GM03348 (cell line): ENCODE measurements around the gene PTPN3.
A peak's percentile ranks its signal among the peaks of the same experiment; 100 is the strongest.

Experiments
- DNase-seq: peaks from one replicate; pipeline ENCODE4 v3.0.0; 2012; ENCODE audit warnings: low spot score

Gene PTPN3

DNA sequence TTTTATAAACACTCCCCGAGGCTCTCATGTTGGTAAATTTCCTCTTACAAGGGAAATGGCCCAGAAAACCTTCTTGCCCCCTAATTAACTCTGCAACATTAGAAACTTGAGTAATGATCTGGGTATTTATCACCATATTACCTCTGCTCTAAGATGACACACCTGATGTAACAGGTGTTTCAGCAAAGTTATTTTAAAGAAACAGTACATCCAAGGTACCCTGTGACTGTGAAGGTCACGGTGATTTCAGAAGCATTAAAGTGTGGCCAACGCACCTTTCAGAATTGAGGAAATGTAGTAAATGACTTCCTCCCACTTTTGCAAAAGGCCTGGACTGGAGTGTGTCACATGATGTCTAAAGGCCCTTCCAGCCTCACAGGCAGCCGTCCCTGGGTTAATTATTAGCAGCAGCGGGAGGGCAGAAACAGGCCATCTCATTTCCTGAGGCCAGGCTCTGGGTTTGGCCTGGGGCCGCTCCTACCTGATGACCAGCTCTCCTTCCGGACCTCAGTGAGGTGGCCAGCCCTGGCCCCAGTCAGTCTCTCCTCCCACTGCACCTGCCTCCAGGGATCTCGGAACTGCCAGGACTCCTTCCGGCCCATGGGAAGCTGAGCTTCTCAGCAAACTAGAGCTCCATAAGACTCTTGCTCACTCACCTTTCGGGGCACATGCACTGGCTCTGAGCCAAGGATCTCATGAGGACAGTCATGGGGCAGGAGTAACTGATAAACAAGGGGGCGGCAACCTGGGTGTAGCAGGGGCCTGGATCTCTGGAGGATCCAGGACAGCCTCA, 20.7 kb downstream of the PTPN3 start:
- DNase-seq, result no peak

DNA sequence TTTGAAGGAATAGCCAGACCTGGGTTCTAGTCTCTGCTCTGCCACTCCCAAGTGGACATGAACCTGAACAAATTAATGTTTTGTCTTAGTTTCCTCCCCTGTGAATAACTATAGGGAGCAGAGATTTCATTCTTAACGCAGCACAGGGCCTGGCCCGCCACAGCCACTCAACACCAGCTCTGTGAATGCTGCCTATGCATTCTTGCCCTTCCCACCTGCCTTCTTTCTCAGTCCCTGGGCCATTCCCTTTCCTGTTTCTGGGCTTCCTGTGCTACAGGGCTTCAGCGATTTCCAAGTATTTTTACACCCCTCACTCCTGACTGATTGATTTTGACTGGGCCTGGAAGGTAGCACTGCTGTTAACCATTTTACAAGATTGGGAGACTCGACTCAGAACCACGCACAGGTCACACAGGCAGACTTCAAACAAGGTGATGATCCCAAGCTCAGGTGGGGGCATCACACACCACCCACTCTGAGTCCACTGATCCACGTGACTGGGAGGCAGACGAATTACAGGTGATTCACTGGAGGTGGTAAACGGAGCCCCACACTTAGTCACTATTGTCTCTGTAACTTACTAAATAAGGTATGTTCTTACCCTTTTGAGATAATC, 21.4 kb downstream of the PTPN3 start:
- no peak for DNase-seq

DNA sequence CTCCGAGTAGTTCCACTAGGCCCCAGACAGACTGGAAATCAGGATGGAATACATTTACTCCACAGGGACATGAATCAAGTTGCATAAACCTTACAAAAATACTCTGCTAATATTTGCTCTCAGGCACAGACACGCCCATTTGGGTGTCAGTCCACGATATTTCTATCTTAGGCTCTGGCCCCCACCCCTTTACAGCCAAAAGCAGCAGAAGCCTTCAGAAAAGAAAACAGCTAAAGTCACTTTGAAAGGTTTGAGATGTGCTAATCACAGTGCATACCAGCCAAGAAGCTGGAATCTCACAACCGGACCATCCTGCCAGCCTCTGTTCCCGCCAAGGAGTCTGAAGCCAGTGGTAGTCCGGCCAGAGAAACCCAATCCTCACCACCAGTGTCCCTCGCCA, 22.6 kb downstream of the PTPN3 start:
- no peak for DNase-seq

DNA sequence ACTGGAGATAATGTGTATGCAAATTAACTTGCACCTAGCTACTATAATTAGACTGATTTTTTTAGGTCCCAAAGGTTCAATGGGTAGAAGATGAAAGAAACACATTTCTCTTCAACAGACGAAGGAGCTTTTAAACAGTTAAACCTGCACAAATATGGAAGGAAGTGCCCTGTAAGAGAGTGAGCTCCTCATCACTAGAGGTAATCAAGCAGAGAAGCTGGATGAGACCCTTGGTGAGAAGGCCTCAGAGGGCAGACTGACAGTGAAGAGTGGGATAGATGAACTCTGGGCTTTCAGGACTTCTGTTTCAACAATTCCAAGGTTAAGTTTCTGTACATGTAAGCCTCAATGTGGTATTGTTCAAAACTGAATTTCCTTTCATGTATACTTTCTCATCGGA, 23.2 kb downstream of the PTPN3 start:
- no peak for DNase-seq

DNA sequence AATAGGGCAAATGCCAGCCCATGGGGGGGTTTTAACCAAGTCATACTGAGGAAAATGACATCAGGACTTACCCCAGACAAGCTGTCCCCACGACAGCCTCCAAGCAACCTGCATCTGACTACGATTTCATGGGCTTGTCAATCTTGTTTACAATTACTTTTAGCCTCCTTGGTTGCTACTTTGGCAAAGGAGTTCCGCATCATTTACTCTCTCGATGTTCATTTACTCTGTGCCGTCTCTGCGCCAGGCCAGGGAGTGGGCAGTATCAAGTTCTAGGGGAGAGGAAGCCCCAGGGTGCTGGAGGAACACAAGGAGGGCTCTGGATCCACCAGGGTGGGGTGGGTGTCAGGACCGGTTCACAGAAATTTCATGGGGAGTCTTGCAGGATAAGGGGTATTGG, 23.9 kb downstream of the PTPN3 start:
- DNase-seq, result no peak

DNA sequence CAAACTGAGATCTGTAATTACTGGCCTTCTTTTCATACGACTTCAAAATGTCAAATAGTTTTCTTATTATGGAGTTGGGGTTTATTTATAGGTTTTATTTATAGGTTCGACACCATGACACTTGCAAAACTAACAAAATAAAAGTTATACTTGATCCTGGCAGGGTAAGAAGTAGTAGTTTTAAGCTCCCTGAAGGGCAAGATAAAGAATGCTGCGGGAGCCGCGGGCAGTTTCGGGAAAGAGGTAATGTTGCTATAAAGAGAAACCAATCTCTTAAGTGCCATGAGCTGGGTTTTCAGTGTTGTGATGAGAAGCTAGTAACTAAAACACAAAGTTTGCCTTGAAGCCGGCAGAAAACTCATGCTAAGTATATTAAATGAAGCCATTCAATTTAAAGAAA, 24.8 kb downstream of the PTPN3 start:
- no peak for DNase-seq

DNA sequence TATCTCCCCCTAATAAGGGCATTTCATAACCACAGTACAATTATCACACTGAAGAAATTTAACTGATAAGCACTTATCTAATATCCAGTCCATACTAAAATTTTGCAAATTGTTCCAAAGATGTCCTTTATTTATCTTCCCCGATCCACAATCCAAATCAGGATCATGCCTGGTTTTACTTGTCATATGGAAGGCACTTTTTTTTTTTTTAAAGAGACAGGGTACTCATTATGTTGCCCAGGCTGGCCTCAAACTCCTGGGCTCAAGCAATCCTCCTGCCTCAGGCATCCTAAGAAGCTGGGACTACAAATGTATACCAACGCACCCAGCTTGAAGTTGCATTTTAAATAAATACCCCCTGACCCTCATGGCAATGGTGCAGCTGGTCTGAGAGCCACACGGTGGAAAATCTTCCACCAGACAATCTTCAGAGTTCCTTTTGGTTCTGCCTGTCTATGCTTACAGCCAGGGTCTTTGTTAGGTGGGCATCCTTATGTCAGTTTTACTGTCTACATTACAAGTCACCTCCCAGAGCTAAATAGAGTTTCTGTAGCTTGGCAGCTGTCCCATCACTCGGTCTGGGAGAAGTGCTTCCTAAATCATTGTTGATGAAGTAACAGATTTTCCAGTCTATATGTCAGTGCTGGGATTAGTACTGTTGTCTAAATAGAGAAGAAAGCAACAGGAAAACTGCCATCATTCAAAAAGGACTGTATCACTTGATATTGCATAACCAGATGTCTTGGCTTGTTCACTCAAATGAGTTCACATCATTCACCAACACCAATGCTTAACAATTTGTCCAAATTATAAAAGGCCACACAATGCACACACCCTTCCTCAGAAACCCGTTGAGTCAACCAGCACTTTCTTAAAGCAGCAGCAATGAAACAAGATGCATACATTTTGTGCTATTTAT, 26.4 kb downstream of the PTPN3 start:
- no peak for DNase-seq

DNA sequence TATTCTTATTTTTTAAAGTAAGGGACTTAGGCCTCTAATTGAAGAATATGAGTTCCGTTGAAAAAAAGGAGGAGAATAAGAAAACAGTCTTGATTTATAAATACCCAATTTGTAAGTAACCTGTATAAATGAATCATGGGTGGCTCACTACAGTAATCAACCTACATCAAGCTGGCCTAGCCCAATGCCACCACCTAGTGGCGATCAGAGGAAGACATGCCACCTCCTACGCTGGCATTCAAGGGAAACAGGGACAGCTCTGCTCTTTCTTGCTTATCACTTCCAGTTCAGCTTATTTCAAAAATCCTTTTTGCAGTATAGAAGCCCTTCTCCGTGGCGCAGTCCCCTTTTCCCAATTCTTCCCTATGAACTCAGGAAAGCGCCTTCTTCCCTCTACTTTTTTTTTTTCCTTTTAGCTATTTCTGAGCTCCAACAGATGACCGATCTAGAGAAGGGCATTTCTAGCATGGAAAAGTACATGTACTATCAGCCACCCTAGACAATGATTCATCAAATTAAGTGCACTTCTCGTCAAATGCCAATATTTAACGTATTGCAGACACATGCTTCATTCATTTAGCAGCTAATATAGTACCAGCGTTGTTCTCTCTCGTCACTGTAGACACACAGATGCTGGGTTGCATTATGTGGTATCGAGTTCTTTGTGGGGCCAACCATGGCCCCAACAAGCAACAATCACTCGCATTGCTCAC, 28.3 kb downstream of the PTPN3 start:
- DNase-seq, result peak; percentile 85

DNA sequence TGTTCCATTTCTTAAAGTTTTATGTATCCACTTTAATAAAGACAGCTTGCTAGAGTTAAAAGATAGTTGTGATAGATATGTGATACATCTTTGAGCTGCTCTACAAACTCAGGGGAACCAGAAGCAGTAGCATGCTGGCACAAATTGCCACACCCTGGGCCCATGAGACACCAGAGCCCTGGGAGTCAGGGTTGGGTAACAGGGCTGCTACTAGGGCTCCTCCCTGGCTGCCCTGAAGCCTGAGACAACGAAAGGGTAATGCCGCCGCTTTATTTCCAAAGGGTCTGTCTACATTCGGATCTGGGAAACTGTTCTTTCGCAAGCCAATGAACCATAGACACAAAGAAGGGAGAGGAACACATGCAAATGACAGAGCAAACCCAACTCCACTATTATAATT, 29.2 kb downstream of the PTPN3 start:
- DNase-seq, result no peak

DNA sequence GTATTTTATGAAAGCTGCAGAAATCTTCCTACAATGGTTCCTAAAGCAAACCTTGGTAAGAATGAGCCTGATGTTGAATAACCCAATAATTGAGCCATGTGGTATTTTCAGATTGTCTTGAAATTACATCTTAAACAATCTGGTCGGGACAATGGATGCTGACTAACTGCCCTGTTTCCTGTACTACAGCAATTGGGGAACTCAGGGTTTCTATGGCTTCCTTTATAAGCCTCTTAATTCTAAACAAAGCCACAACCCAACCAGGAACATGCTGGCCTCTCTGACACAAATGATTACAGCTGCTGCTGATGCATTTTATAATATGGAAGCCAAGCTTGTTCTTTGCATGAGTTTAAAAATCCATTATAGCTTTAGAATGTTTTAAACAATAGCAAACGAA, 30.2 kb downstream of the PTPN3 start:
- DNase-seq, result no peak

DNA sequence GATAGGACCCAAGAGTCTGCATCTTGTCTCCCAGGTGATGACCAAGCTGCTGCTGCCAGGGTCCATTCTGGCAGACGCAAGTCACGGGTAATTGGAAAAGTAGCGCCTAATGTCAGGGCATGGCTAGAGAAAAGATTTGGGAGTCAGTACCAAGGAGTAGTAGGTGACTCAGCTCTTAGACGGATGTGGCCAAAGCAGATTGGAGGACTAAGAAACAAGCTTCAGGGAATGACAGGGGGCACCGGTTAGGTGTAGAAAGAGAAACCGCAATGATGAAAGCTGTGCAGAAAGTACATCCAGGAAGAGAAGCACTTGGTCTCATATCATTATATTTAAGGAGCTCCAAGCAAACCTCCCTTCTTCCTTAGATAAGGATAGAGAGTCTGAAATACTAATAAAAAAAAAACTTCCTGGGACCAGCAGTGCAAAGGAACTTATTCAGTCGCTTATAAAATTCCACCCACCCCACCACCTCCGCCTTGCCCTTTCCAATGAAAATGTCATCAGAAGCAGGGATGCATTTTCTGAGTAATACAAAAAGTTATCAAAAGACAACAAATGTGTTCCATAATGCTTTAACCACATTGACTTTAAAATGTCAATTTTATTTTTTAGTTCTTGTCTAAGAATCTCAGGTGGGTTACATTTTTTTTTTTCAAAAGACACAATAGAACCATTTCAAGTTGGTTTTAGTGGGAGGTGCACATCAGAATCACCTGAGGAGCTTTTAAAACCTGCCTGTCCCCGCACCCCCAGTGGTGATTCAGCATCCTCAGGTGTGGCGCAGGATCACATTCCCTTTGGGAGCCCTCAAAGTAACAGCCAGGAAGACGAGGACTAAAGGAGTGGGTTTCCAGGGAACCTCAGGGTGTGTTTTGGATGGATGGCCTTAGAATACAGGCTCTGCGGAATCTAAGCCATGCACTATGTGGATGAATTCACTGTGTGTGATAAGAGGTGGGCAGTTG, 31.2 kb downstream of the PTPN3 start:
- DNase-seq, result no peak

DNA sequence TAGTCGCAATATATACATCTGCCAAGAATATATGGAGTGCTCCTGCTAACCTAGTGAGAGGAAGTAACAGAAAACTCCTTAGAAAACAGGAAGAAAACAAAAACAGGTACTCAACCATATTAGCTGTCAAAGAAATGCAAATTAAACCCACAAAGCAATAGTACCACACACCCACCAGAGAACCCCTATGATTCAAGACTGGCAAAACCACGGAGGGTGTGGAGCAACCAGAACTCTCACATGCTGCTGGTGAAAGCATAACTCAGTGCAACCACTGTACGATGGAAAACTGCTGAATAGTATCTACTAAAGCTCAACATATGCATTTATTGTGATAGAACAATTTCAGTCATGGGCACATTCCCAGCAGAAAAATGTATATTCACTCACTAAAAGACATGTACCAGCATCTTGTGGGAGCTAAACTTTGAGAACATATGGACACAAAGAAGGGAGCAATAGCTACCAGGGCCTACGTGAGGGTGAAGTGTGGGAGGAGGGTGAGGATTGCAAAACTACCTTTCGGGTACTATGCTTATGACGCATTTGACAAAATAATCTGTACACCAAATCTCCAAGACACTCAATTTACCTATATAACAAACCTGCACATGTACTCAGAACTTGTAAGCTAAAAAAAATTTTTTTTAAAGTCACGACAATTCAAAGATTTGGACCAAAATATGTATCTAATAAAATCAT, 34.0 kb downstream of the PTPN3 start:
- no peak for DNase-seq

DNA sequence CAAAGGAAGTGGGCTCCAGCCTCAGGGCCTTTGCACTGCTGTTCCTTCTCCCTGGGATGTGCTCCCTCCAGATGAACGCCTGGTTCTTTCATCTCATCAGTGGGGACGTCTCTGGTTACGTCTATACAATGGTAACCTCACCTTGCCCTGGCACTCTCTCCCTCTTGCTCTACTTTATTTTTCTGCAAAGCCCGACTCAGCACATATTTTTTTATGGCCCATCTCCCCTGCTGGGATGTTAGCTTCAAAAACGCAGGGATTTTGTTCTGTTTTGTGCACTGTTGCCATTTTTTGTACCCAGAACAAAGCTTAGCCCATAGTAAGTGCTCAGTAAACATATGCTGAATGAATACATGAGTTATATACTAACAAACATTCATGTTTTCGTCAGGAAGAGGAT, 37.5 kb downstream of the PTPN3 start:
- DNase-seq, result no peak

DNA sequence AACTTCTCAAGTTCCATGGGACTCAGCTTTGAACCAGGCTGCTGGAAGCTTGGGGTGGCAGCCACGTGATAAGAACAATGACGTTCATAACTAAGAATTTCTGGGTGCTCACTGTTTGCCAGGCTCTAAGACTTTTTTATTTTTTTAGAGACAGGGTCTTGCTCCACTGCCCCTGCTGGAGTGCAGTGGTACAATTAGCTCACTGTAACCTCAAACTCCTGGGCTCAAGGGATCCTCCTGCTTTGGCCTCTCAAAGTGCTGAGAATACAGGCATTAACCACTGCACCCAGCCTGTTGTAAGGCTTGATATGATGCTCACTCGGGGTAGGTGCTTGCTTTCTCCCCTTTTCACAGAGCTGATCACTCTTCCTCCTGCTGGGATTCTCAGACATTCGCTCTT, 38.7 kb downstream of the PTPN3 start:
- no peak for DNase-seq

DNA sequence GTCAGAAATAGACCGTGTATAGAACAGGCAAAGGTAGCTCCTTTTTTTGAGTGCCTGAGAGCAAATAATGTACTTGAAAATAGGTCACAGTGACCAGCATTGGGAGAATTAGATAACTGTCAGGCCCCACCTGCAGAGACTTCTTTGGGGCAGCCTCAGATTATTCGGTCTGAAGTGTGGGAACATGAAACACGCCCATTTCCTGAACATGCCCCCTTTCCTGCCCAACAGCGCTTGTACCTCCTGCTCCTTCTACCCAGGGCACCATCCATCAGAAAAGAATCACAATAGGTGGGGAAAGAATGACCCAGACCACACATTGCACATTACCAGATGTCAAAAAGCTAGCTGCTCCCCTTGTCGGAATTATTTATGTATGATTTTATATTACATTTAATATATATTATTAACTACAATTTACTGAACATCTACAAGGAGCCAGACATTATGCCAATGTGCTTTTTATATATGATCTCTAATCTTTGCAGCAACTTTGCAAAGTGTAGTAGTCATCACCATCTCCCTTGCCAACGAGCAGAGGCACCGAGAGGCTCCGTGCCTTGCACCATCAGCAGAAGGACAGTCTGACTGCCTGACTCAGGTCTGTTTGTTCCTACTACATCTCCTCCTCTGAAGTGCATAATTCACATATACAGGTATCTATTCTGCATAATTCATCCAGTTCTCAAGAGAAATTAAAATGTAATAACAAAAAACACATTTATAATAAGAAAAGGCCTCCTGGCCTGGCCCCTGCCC, 39.5 kb downstream of the PTPN3 start:
- DNase-seq, result no peak

DNA sequence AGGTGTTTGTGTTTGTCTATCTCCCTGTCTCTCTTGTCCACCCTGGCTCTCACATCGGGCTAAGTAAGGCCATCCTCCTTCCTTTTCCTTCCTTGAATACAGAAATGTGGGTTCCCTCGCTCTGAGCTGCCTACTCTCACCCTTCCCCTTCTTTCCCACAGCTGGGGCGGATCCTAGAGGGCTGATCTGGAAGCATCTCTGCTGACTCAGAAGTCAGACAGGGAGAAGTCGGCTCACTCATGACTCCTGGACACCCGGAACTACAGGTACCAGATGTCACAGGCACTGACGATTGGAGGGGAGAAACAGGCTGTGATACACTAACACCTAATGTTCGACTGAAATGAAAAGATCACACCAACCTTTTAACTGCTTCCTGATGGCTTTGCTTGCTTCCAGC, 41.3 kb downstream of the PTPN3 start:
- DNase-seq, result no peak

DNA sequence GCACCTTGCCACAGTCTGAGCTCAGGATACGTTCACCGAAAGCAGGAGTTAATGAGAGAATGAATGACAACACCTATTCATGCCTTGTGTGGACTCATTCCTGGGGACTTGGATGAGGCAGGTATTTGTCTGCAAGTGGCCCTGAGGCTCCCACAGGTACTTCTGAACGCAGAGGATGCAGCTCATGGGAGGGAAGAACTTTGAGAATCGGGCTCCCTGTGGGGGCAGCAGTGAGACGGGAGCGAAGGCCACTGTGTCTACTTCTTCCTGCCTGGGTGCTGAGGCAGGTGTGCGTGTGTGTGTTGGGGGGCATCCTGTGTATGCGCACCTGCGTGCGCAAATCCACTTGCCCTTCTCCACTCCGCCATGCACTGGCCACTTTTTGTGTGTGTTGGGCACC, 42.2 kb downstream of the PTPN3 start:
- no peak for DNase-seq

DNA sequence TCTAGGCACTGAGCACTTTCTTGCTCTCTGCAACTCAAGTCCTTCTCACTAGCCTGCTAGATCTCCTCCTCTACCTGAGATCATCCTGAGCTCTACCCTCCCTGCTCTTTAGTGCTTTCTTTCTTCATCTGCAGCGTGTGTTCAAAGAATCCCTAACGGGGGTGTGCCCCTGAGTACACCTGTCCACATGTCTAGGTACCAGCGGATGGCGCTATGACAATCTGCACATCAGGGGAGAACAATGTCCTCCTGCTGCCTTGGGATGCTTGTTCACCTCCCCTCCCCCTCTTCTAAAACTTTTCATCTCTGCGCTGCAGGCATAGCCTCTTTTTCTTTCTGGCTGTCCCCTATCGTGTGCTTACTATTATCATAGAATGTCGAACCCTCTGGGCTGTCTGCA, 42.7 kb downstream of the PTPN3 start:
- DNase-seq, result no peak

DNA sequence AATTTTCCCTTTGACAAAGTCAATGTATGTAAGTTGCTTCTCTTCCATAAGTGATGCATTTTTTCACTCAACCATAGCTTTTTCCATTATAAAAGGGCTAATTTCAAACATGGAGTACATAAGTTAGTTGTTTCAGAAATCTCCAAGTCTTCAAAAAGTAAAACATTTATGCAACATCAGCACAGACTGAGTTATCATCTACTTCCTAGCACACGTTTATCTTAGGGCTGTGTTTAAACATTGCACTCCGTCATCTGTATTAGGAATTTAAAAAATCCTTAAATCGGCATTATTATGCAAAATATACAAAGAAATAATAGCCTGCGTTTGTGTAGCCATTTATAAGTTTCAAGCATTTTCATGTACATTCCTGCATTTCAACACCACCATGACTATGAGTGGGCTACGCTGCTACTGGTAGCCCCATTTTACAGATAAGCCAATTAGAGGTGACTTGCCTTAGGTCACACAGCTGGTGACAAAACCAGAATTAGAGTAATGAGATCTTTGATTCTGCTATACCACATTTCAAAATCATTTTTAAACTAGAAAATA, 43.4 kb downstream of the PTPN3 start:
- no peak for DNase-seq
